IPS DF 19.7 (cell line): ENCODE data around the gene CHIT1.
"Not testable (repeated sequence)": the region's sequence is repeated elsewhere in the genome, so short reads cannot be mapped to it uniquely, and the experiment has no call there.

Experiments used
- DNase-seq: peaks from one replicate; pipeline ENCODE4 v3.0.0-alpha.2; 2013; ENCODE audit warnings: low read depth, low spot score

CHIT1 gene

DNA sequence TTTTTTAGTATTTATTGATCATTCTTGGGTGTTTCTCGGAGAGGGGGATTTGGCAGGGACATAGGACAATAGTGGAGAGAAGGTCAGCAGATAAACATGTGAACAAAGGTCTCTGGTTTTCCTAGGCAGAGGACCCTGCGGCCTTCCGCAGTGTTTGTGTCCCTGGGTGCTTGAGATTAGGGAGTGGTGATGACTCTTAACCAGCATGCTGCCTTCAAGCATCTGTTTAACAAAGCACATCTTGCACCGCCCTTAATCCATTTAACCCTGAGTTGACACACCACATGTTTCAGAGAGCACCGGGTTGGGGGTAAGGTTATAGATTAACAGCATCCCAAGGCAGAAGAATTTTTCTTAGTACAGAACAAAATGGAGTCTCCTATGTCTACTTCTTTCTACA lies 36.7 kb upstream of the CHIT1 start:
- not testable (repeated sequence) for DNase-seq

DNA sequence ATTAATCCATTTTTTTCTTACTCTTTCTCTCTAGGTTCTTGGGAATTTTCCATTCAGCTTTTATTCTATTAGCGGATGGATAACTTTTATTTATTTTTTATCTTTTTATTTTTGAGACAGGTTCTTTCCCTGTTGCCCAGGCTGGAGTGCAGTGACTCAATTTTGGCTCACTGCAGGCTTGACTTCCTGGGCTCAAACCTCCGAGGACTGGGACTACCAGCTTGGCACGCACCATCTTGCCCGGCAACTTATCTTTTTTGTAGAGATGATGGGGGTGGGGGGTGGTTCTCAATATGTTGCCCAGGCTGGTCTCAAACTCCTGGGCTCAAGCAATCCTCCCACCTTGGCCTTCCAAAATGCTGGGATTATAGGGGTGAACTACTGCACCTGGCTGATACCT lies 36.1 kb upstream of the CHIT1 start:
- DNase-seq = no peak

DNA sequence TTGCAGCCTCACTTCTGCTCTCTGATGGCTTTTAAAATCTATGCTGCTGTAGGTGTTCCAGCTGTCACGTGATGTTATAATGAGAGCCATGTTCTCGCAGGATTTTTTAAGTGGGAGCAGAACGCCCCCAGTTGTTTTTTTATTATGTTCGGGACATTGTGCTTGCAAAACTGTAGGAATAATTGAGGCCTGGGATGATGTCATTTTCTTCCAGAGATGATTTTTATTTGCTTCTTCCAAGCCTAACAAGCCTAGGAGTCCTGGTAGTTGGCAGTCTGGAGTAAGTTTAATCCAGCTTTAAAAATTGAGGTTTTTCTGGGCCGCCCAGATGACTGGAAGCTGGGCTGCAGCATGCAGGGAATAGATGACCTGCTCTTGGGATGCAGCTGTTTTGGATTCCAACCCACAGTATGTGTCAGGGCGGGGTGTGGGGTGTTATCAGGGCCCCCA lies 34.6 kb upstream of the CHIT1 start:
- DNase-seq = no peak

DNA sequence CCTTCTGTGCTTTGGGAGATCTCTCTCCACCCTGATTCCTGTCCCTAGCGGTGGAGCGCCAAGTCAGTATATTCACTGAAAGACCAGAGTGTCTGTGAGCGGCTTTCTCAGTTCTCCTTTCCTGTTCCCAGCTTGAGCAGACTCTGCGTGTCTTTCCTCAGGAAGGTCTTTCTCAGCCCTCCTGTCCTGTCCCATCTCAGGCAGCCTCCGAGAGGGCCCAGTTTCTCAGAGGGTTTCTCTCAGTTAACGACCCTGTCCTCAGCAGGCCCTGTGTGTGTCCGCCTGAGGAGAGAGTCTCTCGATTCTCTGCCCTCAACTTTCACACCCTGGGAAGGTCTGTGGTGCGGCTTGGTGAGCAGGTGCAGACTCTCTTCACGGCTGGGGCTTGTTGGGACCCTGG lies 34.0 kb upstream of the CHIT1 start:
- DNase-seq = no peak

DNA sequence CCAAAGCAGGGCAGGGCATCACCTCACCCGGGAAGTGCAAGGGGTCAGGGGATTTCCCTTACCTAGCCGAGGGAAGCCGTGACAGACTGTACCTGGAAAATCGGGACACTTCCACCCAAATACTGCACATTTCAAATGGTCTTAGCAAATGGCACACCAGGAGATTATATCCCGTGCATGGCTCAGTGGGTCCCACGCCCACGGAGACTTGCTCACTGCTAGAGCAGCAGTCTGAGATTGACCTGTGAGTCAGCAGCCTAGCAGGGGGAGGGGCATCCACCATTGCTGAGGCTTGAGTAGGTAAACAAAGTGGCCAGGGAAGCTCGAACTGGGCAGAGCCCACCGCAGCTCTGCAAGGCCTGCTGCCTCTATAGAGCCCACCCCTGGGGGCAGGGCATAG lies 27.2 kb upstream of the CHIT1 start:
- not testable (repeated sequence) for DNase-seq

DNA sequence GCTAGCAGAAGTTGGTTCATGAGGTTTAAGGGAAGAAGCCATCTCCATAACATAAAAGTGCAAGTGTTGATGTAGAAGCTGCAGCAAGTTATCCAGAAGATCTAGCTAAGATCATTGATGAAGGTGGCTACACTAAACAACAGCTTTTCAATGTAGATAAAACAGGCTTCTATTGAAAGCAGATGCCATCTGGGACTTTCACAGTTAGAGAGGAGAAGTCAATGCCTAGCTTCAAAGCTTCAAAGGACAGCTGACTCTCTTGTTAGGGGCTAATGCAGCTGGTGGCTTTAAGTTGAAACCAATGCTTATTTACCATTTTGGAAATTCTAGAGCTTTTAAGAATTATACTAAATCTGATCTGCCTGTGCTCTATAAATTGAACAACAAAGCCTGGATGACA lies 25.3 kb upstream of the CHIT1 start:
- DNase-seq = not testable (repeated sequence)

DNA sequence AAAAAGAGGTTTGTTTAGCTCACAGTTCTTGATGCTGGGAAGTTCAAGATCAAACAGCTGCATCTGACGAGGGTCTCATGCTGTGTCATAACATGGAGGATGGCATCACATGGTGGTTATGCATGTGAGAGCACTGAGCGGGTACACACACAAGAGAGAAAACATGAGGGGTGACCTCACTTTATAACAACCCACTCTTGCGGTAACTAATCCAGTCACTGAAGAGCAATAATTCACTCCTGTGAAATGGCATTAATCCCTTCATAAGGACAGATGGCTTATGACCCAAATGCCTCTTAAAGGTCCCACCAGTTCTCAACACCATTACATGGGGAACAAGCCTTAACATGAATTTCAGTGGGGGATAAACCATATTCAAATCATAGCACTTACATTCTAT lies 23.2 kb upstream of the CHIT1 start:
- DNase-seq = no peak

DNA sequence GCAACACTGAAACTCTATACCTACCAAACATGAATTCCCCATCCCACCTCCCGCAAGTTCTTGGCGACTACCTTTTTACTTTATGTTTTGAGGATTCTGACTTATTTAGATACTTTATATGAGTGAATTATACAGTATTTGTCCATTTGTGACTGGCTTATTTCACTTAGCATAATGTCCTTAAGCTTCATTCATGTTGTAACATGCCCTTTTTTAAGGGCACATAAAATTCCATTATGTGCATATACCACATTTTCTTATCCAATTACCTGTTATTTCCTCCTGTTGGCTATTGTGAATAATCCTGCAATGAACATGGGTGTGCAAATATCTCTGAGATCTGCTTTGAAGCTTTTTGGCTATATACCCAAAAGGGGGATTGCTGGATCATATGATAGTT lies 22.0 kb upstream of the CHIT1 start:
- DNase-seq = no peak

DNA sequence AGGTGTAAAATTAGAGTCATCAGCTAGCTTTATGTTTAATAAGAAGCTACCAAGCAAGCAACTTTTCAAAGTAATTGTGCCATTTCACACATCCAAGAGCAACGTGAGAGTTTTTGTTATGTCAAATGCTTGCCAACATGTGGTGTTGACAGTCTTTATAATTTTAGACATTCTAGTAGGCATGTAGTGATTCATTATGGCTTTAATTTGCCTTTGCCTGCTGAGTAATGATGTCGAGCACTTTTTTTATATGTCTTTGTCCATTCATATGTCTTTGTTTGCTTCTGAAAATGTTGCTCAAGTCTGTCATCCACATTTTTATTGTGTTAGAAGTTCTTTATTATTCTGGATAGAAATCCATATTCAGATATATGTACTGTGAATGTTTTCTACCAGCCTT lies 21.4 kb upstream of the CHIT1 start:
- no peak for DNase-seq

DNA sequence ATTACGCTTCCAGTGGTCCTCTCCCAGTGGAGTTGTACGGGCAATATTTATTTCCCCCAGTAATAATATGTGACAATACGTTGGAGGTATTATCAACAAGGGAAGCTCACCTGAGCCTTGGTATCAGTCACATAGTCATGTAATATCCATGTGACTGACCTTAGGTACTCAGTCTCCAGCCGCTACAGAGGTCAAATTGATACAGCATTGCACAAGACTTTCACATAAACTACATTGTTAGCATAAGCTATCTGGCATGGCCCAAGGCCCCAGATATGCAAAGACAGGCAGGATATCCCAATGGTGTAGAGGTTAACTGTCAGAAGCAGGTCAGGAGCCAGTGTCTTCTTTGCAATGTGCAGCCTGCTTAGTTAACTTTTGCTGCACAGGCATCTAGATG lies 15.3 kb upstream of the CHIT1 start:
- no peak for DNase-seq

DNA sequence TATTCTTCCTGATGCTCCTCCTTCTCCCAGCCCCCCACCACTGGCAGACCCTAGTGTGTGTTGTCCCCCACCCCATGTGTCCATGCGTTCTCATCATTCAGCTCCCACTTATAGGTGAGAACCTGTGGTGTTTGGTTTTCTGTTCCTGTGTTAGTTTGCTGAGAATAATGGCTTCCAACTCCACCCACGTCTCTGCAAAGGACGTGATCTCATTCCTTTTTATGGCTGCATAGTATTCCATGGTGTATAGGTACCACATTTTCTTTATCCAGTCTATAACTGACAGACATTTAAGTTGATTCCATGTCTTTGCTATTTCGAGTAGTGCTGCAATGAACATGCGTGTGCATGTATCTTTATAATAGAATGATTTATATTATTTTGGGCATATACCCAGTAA lies 12.2 kb upstream of the CHIT1 start:
- DNase-seq = not testable (repeated sequence)

DNA sequence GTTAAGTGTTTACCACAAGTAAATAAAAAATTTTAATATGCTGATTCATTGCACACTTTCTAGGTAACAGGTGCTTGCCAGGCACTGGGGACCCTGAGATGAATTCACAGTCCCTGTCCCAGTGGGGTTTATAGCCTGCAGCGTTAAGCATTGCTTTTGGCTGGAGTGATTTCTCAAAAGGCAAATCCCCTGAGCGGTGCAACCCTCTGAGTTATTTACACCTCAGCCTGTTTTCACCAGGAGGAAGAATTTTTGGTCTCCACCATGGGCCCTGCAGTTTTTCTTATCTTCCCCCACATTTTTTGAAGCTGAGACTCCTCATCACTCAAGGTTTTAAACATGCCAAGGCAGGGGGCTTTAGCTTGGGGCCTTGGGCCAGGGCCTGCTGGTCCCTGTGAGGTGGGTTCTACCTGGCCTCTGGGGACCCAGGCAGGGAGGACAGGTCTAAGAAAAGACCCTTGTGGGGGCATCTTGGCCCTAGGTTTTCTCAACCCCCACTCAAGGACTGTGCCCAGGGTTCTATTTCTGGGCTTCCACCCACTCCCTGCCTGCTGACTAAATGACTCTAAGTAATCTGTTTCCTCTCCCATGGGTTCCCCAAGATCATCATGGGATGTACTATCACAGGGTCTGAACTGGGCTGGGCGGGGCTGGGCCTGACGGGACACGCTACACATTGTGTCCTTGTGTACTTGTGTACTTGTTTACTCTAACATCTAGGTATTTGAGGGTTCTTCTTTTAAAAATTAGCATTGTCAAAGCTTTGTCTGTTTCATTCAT lies 10.2 kb upstream of the CHIT1 start:
- DNase-seq = no peak

DNA sequence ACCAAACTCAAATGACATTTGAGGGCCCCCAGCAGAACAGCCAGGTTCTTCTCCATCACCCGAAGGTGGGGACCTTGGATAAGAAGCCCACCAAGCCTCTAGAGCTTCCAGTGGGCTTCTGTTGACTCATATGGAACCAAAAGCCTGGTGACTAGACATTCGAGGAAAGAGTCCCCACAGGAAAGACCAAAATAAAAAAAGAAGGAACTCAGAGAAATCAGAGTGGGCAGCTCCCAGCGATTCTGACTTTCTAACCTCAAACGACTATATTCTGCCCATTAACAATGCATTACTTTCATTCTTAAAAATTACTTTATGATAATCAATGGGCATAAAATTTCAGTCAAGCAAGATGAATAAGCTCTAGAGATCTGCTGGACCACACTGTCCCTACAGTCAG lies 9.6 kb upstream of the CHIT1 start:
- no peak for DNase-seq

DNA sequence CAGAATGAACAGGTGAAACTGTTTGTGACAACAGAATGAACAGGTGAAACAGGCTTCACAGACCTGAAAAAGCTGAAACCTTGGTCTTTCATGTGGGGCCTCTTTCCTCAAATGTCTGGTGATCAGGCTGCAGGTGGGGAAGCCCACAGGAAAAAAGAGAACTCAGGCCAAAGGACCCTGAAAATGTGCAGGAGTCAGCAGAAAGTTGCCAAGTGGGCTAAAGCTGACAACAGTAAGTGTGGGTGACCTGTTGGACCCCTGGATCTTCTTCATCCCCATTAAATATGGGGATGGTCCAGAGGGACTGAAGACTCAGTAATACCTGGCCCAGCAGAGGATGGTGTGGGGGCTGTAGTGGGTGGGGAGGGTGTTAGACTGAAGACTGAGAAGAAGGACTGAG lies 9.1 kb upstream of the CHIT1 start:
- no peak for DNase-seq

DNA sequence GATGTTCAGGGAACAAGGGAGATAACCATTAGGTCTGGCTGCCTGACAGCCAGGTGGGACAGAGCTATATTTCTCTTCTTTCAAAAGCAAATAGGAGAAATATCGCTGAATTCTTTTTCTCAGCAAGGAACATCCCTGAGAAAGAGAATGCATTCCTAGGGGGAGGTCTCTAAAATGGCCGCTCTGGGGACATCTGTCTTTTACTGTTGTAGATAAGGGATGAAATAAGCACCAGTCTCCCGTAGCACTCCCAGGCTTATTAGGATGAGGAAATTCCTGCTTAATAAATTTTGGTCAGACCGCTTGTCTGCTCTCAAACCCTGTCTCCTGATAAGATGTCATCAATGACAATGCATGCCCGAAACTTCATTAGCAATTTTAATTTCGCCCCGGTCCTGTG lies 5.4 kb upstream of the CHIT1 start:
- not testable (repeated sequence) for DNase-seq

DNA sequence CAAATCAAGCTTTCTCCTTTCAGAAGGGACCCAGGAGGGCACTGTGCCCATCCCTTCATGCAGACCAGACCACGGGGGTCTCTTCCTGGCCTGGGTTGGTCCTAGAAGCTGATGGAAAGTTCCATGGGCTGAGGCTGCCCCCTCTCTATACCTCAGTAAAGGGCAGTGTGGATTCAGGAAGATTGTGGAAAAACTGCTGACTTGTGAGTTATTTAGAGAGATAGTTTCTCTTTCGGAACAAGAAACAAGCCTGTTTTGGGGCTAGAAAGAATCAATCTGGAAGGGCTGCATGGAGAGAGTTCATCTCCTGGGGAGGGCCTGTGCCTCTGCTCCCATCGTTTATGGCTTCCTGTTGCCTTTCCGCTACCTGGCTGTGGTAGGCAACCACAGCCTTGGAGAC lies 803 bp downstream of the CHIT1 start:
- DNase-seq = no peak

DNA sequence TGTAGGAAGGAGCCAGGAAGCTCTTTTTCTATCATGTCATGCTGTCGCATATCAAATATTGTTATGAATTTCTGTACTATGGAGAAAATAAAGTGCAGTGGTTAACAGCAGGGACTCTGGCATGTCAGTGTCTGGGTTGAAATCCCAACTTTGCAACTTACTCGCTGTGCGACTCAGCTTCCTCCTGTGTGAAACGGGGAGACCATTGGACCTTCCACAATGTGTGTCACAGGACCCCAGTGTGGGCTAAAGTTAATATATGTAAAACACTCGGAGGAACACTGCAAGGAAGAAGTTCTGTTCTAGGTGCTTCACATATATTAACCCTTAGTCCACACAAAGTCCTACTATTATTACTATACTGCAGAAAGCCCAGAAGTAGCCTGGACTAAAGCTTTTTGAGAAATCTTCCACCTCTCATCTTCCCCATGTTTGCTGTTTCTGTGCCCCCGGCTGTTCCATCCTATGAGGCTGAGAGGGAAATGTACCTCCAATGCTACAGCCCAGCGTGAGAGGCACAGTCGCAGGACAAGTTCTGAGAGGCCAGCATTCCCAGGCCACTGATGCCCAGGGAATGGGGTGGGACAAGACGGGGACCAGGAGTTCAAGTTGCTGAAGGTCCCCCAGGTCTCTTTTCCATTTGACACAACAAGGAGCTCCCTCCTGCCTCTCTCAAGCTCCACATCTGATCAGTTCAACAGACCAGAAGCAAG lies 1.9 kb downstream of the CHIT1 start:
- DNase-seq = no peak

DNA sequence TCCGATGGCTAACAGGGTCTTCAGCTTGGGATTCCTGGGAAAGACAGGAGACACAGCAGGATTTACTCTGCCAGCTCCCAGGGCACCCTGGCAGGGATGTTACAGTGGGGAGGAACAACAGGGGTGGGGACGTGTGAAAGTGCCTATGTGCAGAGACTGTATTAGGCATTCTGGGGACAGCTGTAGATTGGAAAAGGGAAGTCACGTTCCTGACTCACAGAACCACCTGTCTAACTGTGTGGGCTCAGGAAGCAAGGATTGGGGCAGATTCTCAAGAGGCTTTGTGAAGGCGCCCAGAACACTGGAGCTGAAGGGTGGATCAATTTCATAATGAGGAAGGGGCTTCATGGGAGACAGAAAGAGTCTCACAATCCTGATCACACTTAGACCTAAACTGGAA lies 4.4 kb downstream of the CHIT1 start:
- no peak for DNase-seq

DNA sequence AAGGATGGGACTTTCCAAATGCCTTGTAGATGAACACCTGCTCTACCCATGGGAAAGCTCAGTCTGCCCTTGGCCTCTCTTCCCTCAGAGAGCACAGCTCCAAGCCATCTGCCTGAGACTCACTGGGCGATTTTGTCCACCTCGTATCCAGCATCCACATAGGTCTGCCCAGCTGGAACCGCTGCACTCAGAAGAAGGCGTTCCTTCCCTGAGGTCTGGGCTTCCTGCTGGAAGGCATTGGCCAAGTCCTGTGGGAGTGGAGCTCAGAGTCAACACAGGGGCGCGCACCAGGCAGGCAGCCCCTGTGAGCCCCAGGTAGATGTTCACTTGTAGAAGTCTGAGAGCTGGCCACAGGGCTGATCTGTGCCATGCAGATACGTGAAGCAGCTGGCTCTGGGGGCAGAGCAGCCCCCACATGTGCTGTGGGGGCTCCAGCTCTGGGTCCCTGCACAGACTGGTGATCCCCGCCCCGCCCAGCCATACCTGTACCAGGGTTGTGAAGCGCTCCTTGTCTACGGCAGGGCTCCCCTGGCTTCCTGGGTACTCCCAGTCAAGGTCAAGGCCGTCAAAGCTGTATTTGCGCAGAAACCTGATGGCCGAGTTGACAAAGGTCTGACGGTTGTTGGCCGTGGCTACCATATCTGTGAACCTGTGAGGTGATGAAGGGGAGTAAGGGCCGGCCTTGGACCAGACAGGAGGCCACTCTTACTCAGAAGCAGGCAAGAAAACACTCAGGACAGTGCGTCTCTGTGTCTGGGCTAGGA lies 6.3 kb downstream of the CHIT1 start:
- DNase-seq = no peak

DNA sequence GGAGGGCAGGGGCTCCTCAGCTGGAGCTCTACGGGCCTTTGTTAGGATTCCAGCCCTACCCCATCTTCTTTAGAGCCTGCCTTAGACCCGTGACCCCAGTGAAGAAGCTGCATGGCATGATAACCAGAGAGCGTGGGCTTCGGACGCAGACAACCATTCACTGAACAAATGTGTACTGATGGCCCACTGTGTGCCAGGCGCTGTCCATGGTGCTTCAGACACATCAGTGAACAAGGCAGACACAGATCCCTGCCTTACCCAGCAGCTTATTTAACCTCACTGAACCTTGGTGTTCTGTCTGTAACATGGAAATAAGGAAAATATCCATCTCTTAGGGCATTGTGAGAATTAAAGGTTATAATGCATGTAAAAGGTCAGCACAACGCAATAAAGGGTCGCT lies 9.5 kb downstream of the CHIT1 start:
- DNase-seq = no peak

DNA sequence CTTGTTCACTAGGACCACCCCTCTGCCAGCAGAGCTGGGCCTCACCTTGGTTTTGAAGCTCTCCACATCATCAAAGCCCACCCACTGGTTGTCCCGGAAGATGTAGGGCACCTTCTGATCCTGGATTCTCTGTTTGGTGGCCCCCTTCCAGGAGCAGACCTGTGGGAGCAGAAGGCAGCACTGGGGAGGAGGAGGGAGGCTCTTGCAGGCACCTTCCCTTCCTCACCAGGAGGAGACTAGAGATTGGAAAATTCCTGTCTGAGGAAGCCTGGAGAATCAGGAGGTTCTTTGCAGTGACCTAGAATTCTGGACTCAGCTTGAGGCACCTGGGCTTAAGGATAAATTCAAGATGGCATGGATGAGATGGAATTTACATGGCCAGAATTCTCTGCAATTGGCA lies 10.3 kb downstream of the CHIT1 start:
- no peak for DNase-seq

DNA sequence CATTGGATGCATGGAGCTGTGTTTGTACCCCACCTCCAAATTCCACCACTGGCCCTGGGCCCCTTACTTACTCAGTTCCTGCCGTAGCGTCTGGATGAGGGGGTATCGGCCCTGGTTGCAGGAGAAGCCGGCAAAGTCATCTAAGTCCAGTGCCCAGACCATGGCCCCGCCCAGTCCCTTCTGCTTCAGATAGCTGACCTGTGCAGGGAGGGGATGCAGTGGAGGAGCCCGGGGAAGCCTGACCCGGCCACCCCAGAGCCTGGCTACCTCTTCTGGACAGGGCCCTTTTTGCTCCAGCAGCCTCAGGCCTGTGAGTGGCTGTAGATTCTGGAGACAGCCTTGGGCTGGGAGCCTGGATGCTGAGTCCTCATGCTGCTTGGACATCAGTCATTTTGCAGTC lies 11.8 kb downstream of the CHIT1 start:
- DNase-seq = no peak
